ENCODE measurements around the gene LILRB5.
"Not testable (repeated sequence)": the region's sequence is repeated elsewhere in the genome, so short reads cannot be mapped to it uniquely, and the experiment has no call there.

LILRB5 gene

GRCh38 chr19:54211235-54211634 lies 45.8 kb downstream of the LILRB5 start:
- DNase-seq (ENCODE audit: low read depth), result no peak

- peak; percentile 99 for DNase-seq (ENCODE audit: low read depth)
These were observed 47.1 kb downstream of the LILRB5 start for GRCh38 chr19:54209811-54210494.

GRCh38 chr19:54209058-54209810 lies 47.8 kb downstream of the LILRB5 start:
- DNase-seq (ENCODE audit: low read depth), result no peak

GRCh38 chr19:54208784-54209057 lies 48.4 kb downstream of the LILRB5 start:
- DNase-seq (ENCODE audit: low read depth), result peak; percentile 39

GRCh38 chr19:54207983-54208783 lies 48.9 kb downstream of the LILRB5 start:
- peak; percentile 100 for DNase-seq (ENCODE audit: low read depth)

GRCh38 chr19:54207676-54207982 lies 49.4 kb downstream of the LILRB5 start:
- DNase-seq (ENCODE audit: low read depth), result no peak

DNA sequence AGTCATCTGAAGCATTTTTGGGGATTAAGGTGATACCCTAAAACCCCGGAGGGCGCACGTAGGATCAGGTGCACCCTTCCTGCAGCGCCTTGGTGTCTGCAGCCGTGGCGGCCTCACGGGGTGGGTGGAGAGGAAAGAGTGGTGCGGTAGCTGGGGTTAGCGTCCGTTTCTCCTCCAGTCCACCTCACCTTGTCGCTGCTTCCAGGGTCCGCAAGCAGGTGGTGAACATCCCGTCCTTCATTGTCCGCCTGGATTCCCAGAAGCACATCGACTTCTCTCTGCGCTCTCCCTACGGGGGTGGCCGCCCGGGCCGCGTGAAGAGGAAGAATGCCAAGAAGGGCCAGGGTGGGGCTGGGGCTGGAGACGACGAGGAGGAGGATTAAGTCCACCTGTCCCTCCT lies 49.9 kb downstream of the LILRB5 start:
- not testable (repeated sequence) for DNase-seq (ENCODE audit: low read depth)

DNA sequence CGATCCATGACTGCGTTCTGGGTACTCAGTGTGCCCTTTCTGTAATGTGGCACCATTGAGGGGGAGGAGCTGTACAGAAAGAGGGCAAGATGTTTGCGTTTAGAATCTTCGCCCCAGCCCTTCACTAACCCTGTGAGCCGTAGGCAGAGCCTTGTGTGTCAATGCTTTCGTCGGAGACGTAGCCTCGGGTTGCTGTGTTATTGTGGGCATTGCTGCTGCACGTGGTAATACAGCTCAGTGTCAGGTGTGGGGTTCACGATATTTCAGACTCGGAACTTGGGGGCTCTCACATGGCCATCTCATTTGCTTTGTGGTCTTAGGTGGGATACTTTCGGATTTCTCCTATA lies 50.3 kb downstream of the LILRB5 start:
- no peak for DNase-seq (ENCODE audit: low read depth)

- no peak for DNase-seq (ENCODE audit: low read depth)
These were observed 50.8 kb downstream of the LILRB5 start for GRCh38 chr19:54206030-54206830.

DNA sequence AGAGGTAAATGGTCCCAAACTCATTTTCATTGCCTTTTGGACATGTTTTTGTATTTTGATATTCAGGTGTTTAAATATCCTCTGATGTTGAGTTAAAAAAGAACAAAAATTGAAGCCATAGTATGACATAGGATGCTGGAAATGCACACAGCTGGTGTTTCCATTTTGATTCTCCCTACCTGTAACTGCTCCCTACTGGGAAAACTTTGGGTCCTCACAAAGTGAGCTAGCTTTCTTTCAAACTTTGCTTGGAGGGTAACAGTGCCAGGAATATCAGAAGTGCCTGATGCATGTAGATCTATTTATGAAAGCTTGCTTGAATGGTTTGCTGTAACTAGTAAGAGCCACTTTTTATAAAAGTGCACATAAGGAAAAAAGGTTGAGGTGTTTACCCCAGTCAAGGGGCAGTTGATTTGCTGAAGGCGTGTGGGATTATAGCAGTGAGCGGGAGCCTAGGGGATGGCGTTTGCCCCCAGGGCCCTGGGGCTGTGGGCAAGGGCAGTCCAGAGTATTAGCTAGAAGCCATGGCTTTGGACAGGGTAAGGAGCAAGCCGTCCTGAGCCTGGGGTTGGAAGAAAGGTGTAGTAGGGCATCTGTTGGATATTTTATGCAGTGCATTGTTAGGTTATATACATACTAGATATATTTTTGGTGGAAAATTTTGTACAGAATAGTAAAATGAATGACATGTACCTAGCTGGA lies 52.2 kb downstream of the LILRB5 start:
- DNase-seq (ENCODE audit: low read depth), result no peak

GRCh38 chr19:54203151-54203611 lies 53.9 kb downstream of the LILRB5 start:
- peak; percentile 54 for DNase-seq (ENCODE audit: low read depth)

- no peak for DNase-seq (ENCODE audit: low read depth)
These were observed 55.1 kb downstream of the LILRB5 start for GRCh38 chr19:54201980-54202379.

DNA sequence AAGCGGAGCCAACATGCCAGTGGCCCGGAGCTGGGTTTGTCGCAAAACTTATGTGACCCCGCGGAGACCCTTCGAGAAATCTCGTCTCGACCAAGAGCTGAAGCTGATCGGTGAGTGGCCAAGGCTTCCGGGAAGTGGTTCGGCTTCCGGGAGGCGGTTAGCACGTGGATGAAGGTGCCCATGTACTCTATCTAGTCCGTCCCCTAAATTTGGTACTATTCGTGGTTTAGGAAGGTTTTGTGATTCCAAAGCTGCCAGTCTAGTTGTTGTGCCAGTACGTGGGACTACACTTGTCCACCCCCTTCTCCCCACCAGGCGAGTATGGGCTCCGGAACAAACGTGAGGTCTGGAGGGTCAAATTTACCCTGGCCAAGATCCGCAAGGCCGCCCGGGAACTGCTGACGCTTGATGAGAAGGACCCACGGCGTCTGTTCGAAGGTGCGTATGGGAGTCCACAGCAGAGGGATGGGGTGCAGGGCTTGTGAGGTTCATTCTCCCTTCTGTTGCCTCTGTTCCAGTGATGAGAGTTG lies 55.8 kb downstream of the LILRB5 start:
- DNase-seq (ENCODE audit: low read depth), result no peak
